Astrocyte of the spinal cord (primary cell): Measurements from ENCODE around the gene MAP3K4.

Experiments used
- DNase-seq: peaks from one replicate; pipeline ENCODE4 v3.0.0; 2011; ENCODE audit warnings: low read depth, low spot score
- H3K4me3 ChIP-seq: 2 replicates; pipeline ENCODE4 v1.5.1; 2011; ENCODE audit warnings: low read depth, mild to moderate bottlenecking, low read length, moderate library complexity
- in situ Hi-C: cut with HindIII; loops from 2 replicates; pipeline ENCODE4 v1.10.0; 2017; ENCODE audit warnings: low sequenced_read_pairs
- TF ChIP-seq, protein P1 (sequence below): IDR thresholded peaks from 2 replicates; pipeline ENCODE4 v1.5.1; 2012; ENCODE audit warnings: low read depth, mild to moderate bottlenecking, low read length, inconsistent platforms

Gene MAP3K4

GRCh38 chr6:161074496-161075121 lies 83.0 kb downstream of the MAP3K4 start:
- in situ Hi-C loops: no loop called here
- no peak for DNase-seq
- no peak overlapping the region for H3K4me3 ChIP-seq
- TF ChIP-seq, protein P1, sequence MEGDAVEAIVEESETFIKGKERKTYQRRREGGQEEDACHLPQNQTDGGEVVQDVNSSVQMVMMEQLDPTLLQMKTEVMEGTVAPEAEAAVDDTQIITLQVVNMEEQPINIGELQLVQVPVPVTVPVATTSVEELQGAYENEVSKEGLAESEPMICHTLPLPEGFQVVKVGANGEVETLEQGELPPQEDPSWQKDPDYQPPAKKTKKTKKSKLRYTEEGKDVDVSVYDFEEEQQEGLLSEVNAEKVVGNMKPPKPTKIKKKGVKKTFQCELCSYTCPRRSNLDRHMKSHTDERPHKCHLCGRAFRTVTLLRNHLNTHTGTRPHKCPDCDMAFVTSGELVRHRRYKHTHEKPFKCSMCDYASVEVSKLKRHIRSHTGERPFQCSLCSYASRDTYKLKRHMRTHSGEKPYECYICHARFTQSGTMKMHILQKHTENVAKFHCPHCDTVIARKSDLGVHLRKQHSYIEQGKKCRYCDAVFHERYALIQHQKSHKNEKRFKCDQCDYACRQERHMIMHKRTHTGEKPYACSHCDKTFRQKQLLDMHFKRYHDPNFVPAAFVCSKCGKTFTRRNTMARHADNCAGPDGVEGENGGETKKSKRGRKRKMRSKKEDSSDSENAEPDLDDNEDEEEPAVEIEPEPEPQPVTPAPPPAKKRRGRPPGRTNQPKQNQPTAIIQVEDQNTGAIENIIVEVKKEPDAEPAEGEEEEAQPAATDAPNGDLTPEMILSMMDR: no peak

DNA sequence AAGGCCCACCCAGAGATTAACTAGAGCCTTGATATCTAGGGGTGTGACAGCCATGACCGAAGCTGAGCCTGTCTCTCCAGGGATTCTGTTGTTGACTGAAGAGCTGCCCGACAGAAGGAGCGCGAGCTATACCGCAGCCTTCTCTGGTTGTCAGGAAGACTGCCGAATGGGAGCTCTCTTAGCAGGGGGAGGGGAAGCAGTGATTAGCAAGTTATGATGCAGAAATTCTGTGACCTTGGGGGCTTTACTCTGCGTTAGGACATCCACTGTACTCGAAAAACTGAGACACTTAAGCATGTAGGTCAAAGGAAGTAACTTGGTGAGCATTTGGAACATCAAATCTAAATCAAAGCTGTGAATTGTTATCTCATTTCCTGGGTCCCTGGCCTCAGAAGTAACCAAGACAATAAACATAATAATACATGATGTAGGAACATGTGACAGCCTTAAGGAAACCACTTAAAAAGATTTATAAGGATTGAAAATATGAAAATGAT lies 84.7 kb downstream of the MAP3K4 start:
- DNase-seq: no peak
- TF ChIP-seq, protein P1: no peak
- no peak overlapping the region for H3K4me3 ChIP-seq
- in situ Hi-C loops: no loop called here

DNA sequence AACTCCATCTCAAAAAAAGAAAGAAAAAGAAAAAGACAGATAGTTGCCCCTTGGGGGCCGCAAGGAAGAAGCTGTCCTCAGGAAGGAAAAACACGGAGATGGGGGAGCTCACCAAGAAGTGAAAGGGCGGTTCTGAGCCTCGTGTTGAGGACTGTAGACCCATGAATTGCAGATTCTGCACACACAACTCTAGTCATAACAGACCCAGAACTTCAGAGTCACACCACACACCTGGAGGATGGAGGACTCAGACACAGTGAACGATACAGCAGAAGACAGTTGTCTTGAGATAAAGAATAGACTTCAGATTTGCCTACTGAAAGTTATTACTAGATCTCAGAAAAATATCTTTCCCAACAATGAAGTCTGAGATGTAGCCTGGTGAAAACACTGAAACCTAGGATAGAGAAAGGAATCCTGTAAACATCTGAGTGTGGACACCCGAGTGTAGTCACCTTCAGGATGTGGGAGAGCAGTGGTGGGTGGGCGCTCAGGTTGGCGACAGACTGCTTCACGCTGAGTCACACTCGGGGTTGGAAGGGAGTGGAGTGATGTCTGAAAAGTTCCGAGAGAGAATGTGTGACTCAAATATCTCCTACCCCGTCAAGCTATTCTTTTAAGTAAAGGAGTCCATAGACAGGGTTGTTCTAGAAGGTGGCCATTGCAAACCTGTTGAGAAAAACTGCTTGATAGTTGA lies 88.1 kb downstream of the MAP3K4 start:
- in situ Hi-C loops: no loop called here
- no peak overlapping the region for H3K4me3 ChIP-seq
- DNase-seq: peak; percentile 84
- TF ChIP-seq, protein P1: no peak

- no peak for DNase-seq
- TF ChIP-seq, protein P1: no peak
- no peak overlapping the region for H3K4me3 ChIP-seq
- in situ Hi-C loops: no loop called here
Measured at GRCh38 chr6:161080263-161080970, 88.8 kb downstream of the MAP3K4 start.

GRCh38 chr6:161082215-161082614 lies 90.6 kb downstream of the MAP3K4 start:
- in situ Hi-C loops: no loop called here
- DNase-seq: no peak
- TF ChIP-seq, protein P1: no peak
- no peak overlapping the region for H3K4me3 ChIP-seq

DNA sequence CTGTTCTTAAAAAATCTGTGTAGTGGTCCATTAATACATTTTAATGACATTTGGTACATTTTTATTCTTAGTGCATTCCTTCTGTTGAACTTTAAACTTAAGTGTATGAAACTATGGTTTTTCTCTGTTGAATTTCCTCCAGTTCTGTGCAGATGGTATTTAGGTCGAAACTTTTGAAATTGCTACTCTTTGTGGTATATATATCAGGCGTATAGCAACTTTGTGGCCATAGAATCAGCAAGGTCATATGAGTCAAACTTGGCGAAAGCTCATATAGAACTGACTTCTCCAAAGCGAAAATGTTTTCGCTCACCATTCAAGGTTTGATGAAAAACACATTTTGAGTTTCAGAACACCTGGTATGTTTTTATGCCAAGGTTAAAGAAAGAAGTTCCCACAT lies 93.7 kb downstream of the MAP3K4 start:
- DNase-seq: no peak
- TF ChIP-seq, protein P1: no peak
- in situ Hi-C loops: no loop called here
- no peak overlapping the region for H3K4me3 ChIP-seq
